GM19238 (cell line): Measurements from ENCODE around the gene DSCAML1.

ENCODE experiments used
- DNase-seq: peaks from one replicate; pipeline ENCODE4 v3.0.0; 2011; ENCODE audit warnings: low spot score; ENCODE audit not compliant: insufficient read length

DSCAML1 gene

DNA sequence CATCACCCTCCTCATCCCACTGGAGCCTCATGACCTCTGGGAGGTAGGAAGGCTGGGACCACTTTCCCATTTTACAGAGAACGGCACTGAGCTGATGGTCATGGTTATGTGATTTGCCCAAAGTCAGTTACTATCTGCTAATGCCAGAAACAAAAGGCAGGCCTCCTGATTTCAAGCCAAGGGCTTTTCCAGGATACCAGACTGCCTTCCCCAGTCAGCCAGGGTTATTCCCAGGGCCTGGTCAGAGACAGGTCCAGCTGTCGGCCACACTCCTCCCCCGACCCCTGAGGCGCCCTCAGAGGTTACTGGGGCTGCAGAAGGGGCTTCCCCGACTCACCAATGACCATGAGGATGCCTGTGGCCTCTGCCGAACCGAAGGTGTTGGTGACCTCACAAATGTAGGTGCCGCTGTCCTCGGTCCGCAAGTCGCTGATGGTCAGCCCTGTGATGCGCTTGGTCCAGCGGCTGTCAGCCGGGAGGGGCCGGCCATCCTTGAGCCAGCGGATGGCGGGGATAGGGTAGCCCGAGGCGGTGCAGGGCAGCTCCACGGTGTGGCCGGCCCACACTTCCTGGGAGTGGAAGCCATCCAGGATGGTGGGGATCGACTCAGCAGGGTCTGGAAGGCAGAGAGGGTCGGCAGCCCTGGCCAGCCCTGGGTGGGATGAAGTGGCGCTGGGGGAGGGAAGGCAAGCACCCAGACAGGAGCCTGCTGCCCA, 272.4 kb downstream of the DSCAML1 start:
- no peak for DNase-seq

DNA sequence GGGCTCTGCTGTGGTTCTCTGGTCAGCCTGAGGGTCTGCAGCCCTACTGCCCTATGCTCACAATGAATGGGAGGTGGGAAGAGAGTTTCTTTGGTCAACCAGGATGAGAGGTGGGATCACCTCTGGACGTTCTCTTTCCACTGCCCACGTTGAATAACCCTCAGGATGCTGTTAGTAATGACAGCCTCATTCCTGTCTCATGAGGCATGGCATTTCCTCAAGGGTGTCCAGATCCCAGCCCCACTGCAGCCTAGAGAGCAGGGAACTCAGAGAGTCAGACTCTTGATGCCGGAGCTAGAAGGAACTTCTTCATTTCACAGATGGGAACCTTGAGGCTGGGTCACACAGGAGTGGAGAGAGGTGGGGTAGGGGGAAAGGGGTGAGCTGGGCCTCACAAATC, 273.3 kb downstream of the DSCAML1 start:
- no peak for DNase-seq

DNA sequence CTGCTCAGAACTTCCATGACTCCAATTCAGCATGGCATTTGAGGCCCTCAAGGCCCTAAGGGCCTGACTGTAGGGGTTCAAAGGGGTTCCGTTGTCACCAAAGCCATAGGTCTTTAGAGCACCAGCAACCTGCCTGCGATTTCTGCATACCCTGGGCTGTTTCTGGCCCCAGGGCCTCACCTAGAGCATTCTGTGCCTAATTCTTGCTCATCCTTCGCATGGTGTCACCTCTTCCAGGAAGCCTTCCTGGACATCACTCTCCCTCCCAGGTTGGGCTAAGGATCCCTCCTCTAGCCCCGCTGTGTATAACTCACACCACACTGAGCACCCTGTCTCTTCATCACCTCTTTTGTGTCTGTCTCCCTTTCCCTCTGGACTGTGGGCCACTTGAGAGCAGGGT, 275.0 kb downstream of the DSCAML1 start:
- no peak for DNase-seq

DNA sequence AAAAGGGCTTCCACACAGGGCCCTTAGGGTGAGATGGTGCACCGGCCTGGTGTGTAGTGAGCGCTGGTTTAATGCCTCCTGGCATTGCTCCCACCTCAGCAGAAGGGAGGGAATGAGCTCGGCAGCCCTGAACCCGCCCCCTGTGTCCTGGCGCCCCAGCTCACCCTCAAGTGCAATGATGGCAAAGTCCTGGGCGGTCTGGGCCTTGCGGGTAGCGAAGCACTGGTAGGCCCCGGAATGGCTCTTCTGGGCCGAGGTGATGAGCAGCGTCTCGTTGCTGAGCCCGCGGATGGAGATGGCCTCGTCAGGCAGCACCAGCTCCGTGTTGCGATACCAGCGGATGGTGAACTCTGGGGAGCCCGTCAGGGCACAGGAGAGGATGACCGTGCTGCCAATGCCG, 276.1 kb downstream of the DSCAML1 start:
- no peak for DNase-seq

DNA sequence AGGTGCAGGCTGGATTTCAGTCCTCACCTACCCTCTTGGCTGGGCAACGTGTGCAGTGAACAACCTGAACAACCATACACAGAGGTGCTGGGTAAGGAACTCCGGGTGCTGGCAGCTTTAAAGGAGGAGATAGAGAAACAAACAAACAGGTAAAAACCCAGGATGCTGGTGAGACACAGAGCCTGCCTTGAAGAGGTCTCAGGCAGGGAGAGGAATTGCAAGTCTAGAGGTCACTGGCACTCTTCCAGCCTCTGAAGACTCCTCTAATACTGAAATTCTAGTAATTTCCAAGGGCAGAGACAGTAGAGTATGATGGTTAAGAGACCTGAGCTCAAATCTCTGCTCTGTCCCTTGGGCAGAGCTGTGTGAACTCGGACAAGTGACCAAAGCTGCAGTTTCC, 276.8 kb downstream of the DSCAML1 start:
- DNase-seq: no peak

DNA sequence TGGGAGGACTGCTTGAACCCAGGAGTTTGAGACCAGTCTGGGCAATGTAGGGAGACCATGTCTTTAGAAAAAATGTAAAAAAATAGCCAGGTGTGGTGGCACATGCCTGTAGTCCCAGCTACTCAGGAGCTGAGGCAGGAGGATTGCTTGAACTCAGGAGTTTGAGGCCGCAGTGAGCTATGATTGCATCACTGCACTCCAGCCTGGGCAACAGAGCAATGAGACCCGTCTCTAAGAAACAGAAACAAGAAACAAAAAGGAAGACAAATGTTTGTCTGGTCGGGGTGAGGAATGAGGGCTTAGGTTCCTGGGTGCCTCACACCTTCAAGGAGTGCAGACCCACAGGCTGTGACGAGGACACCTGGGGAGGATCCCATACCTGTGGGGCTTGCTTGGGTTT, 277.4 kb downstream of the DSCAML1 start:
- DNase-seq: no peak

DNA sequence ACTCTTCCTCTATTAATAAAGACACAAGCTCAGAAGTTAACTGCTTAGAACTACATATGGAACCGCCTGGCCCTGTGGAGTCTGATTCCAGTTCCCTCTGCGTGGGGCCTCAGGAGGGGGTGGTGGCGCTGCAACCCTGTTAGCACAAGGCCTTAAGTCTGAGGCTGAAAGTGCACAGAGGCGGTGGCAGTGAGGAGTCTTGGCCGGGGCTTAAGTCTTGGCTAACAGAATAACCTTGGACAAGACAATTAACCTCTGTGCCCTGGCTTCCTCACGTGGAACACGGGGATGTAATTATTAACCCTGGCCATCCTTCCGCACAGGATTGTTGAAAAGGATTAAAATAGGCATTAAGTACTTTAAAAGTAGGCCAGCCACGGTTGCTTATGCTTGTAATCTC, 277.8 kb downstream of the DSCAML1 start:
- no peak for DNase-seq

DNA sequence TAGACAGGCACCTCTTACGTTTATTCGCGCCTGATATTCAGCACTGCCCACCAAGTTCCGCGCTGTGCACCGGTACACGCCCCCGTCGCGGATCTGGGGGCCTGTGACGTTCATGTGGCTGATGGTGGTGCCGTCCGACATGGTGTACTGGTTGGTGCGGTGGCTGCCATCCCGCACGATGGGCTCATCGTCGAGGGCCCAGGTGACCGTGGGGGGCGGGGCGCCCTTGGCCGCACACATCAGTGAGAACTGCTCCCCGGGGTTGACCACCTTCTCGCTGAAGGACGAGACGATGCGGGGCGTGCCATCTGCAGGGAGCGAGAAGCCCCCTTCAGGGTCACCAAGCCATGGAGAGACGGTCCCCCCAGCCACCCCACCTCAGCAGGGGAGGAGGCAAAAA, 278.6 kb downstream of the DSCAML1 start:
- no peak for DNase-seq

DNA sequence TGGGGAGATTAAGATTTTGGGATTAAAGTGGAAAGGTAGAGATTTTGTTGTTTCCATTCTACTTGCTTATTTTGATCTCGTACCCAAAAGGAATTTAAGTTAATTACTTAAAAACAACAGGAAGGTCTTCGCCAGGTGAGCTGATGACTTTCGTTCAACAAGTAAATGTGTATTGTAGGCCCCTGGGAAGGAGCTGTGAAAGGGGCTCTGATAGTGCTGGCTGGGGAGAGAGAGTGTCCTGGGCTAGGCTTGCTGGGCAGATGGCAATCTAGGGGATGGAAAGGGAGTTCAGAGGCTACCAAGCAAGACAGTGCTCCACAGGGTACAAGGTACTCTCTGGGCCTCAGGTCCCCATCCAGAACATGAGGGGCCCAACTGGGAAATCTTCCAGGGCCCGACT, 279.9 kb downstream of the DSCAML1 start:
- DNase-seq: no peak

DNA sequence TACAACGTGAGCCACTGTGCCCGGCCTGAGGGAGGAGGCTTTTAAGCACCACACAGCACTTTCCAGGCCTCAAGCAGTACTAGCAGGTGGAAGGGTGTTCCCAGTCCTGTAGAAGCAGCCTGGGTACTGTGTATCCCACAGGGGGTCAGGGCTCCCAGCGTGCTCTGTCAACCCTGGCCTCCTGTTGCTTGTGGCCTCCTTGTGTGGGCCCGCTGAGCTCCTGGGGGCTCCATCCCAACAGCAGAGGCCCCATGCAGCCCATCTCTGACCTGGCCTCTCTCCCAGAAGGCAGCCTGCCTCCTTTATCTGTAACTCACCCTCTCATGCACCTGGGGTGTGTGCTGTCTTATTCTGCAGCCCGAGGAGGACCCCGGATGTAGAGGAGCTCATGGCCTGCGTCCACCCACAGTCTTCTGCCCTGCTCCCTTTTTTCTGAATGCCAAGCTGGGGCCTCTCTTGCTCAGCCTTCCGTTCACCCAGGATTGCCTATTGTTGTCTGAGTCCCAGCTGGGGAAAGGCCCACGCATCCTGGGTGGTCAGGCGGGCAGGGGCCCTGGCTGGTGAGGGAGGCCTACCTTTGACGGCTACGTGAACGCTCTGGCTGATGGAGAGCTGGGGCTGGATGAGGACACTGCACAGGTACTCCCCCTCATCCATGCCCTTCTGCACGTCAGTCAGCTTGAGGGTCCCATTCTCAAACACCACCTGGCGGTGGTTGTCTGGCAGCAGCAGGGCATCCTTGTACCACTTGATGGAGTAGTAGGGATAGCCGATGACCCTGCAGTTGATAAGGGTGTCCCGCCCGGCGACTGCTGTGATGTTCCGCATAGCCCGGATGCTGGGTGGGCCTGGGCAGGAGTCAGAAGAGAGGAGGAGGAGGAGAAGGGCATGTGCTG, 280.9 kb downstream of the DSCAML1 start:
- DNase-seq: no peak

DNA sequence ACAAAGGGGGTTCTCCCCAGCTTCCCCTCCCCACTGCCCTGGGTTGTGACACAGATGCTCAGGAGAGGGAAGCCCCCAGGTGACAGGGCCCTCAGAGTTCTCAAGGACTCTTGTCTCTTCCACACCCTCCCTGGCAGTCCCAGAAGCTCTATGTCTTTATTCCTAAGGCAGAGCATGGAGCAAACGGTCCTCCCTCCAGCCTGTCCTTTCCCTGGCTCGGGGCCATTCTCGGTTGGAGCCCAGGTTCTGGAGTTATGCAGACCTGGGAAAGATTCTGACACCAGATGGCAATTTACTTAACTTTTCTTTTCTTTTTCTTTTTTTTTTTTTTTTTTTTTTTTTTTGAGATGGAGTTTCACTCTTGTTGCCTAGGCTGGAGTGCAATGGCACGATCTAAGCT, 282.8 kb downstream of the DSCAML1 start:
- DNase-seq: no peak

DNA sequence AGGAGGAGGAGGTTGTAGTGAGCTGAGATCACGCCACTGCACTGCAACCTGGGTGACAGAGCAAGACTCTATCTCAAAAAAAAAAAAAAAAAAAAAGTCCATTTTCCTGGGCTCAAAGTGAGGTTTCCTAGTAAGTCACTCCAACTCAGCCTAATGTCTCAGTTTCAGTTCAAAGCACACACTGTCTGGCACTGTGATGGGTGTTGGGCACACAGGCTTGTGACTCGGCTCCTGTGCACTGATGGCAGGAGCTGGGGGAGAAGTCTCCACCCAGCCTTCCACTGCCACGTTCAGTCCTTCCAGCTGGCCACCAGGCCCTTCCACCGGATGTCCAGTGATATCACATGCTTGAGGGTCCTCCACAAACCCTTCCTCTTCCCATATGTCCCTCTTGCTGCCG, 283.4 kb downstream of the DSCAML1 start:
- no peak for DNase-seq

DNA sequence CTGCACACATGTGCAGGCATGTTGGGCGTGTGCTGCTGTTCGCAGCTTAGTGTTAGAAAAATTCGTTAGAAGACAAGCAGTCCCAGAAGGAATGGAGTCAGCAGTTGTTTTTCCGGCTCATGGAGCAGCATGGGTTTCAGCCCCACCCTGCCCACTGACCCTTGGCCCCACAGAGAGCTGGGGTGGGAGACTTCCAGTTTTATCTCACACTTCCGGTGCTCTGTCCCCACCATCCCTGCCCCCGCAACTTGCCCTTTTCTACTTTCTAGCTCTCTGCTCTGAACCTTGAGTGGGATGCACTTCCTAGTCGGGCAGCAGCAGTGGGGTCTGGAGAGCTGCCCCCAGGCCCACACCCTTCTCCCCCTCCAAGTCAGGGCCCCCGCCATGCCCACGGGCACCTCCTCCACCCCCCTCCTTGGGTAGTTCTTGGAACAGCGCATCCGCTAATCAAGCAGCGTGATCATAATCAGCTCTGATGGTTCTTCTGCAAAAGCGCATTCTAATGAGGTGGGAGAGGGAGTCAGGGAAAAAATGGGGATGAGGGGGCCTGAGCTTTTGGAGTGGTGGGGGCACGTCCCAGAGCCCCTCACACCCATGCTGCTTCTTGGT, 285.0 kb downstream of the DSCAML1 start:
- DNase-seq: no peak

DNA sequence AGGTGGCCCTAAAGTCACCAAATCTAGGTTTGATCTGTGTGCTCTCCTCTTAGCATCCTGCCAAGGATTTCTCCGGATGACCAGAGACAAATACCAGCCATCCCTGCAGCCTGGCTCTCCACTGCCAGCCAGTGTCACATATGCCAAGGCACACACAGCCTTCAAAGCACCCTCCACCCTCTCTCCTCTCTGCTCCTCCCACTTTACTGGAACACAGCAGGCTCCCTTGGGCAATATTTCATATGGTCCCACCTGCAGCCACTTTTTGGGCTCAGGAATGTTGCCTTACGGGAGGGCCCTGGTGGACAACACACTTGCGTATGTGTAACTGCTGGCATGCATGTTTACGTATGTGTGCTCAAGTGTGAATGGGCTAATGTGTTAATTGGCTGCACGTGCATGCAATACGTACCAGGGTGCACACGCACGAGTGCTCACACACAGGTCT, 285.5 kb downstream of the DSCAML1 start:
- no peak for DNase-seq

DNA sequence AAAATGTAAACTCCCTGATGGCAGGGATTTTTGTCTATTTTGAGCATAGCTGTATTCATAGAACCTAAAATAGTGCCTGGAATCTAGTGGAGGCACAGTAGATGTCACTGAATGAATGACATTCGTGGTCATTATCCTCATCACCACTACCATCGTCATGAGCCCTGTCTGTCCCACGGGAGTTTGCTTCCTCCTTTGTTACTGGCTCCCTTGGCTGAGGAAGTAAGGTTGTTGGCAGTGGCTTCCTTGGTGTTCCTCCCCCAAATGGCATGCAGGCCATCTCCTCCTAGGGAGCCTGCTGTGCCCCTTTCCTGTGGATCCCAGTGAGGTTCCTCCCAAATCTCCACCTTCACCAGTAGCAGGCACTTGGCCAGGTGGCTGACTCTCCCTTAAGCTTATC, 286.4 kb downstream of the DSCAML1 start:
- no peak for DNase-seq

DNA sequence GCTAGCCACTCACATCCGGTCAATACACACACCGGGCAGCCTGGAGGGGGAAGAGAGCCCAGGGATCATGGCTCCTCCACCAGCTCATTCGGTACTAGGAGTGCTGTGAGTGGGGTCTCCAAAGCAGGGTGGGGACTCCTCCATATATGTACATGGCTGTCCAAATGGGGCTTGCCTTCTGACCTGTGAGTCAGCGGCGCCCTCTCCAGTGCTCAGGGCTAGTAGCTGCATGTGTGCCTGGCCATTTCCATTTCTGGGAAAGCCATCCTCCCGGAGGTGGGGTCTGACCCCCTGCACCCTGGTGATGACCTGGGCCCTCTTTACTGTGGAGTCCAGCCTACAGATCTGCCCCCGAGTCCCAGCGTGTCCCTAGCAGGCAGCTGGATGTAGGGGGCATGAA, 287.5 kb downstream of the DSCAML1 start:
- DNase-seq: no peak

DNA sequence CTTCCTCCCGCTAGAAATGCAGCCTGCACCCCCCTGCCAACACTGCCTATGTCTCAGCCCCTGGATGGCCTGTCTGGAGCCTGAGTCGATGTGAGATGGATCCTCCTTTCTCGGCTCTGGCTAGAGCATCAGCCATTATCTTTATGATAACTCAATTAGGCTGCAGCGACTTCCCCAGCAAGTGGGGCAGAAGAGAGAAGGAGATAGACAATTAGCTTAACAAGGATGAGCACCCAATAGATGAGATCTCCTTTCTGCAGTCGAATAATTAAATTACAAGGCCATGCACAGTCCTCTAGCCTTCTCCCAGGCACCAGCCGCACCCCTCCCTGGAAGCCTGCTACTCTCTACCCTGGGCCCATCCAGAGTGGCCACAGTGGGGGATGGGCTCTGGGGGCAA, 290.0 kb downstream of the DSCAML1 start:
- DNase-seq: no peak

DNA sequence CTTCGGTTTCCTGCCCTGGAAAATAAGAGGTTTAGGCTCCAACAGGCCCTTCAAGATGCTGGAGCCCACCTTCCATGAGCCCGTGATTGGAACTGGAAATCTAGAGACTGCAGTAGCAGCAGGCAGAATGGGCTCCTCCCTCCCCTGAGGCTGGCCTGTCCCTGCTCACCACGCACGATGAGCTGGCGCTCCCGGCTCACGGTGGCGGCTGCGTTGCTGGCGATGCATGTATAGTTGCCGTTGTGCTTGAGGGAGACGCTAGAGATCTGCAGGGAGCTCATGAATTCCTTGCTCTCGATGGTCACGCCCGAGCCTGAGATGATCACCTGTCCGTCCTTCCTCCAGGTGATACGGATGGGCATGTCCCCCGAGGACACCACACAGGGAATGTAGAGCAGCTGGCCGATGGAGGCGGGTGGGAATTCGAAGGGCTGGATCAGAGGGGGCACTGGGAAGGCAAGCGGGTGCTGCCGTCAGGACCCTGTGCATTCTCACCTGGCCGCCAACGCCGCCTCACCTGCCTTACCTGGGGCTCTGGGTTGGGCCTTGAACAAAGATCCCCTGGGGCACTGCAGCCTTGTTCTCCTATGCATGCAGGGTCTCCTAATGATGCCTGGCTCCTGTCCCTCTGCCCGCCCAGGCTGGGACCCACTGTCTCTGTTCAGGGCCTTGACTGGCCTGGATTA, 291.6 kb downstream of the DSCAML1 start:
- no peak for DNase-seq

DNA sequence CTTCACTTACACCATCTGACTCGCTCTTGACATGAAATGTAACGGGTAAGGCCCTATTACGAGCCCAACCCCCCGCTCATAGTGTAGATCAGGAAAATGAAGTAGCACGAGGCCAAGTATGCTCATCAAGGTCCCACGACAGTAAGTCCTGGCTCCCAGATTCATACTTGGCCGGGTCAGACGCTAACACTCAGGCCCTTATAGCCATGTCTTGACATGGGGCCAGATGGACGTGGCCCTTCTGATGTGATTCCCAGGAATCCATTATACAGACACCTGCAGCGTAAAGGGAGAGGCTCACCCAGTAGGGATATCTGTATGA, 294.3 kb downstream of the DSCAML1 start:
- no peak for DNase-seq

DNA sequence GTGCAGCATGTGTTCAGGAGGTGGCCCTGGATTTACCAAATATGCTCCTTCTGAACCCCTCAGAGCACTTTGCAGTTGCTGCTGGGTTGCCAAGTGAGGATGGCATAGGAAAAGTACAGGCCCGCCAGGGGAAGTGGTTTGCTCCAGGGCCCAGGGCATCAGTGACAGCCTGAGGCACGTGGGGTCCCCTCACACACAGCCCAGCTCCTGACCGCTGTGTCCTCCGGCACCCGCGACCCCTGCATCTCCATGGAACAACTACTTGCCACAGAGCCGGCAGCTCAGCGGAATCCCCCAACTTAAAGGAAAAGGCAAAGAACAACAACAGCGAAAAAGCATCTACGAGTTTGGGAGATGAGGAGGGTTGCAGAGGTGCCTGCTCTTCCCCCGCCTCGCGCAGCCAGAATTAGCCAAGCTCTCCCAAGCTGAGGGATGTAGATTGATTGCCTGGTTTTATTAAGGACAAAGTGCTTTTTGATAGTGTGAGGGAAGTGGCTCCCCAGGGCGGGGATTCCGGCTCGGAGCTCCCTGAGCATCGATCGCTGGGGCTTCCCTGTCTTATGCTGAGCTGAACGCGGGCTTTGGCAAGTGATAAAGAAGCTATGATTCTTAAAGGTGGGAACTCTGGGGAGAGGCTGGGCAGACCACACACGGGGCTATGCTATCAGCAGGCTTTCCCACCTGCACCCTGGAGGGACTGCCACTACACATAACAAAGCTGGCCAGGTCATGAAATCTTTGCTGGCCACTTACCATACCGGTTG, 294.8 kb downstream of the DSCAML1 start:
- DNase-seq: no peak

DNA sequence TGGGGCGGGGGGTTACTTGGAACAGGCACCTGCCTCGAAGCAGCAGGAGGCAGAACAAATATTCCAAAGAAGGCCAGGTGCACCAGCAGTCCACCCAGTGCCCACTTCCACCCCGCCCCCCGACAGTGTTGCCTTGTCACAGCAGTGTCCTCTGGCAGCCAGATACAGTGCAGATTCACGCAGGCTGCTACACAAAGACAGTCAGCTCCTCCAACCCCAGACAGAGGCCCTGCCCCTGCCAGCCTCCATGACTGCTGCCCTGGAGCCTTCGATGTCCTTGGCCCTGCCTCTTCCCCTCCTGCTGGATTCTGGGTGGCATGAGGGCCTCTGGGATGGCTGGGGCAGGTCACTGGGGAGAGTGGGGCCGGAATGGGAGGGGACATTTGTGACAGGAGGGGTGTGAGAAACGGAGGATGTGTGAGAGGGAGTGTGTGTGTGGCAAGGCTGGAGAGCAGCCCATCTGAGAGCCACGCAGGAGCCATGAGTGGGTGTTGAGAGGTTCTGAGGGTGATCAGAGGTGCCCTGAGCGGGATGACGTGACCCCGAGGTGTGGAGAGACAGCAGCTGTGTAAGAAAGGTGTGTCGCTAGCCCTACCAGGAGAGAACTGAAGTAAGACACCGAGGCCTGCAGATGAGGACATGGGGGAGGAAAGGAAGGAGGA, 295.6 kb downstream of the DSCAML1 start:
- DNase-seq: no peak
